ENCODE measurements around the gene TPD52L2.

GRCh38 chr20:63831993-63832686, 32.9 kb upstream of the TPD52L2 start:
- TF ChIP-seq CTCF (IDR thresholded peaks at IDR 0.05) = no peak
- no peak for TF ChIP-seq POLR2AphosphoS5 (IDR thresholded peaks at IDR 0.05; ENCODE audit: low read depth, low read length)
